GM19452 (cell line): ENCODE measurements around the gene ENTPD3.

Experiments used
- ATAC-seq: cut with Tn5 transposase; IDR thresholded peaks from one replicate; pipeline ENCODE4 v1.9.1; 2021; ENCODE audit not compliant: unreplicated experiment

The ENTPD3 gene

GRCh38 chr3:40387001-40387894 is at the start of gene ENTPD3:
TSS of gene ENTPD3 (plus strand) at chr3:40387184. CDS start at chr3:40388058, 874 bp downstream.
- ATAC-seq = no peak

- ATAC-seq = no peak
Observed at GRCh38 chr3:40339871-40340270, 47.1 kb upstream of the ENTPD3 start.

- no peak for ATAC-seq
Observed at GRCh38 chr3:40340541-40341170, 46.3 kb upstream of the ENTPD3 start.

- ATAC-seq = no peak
Observed at GRCh38 chr3:40341671-40342070, 45.3 kb upstream of the ENTPD3 start.

GRCh38 chr3:40350529-40350928 is 36.5 kb upstream of the ENTPD3 start:
- ATAC-seq = no peak

GRCh38 chr3:40355410-40355809 is 31.6 kb upstream of the ENTPD3 start:
- ATAC-seq = no peak

GRCh38 chr3:40358454-40358853 is 28.5 kb upstream of the ENTPD3 start:
- ATAC-seq = no peak

GRCh38 chr3:40363674-40364073 is 23.3 kb upstream of the ENTPD3 start:
- ATAC-seq = no peak

- ATAC-seq = no peak
Observed at GRCh38 chr3:40366203-40367162, 20.5 kb upstream of the ENTPD3 start.

GRCh38 chr3:40369716-40370115 is 17.3 kb upstream of the ENTPD3 start:
- ATAC-seq = no peak

GRCh38 chr3:40377822-40378221 is 9.2 kb upstream of the ENTPD3 start:
- no peak for ATAC-seq

- ATAC-seq = no peak
Observed at GRCh38 chr3:40379674-40380306, 7.2 kb upstream of the ENTPD3 start.

GRCh38 chr3:40381904-40382616 is 4.9 kb upstream of the ENTPD3 start:
- ATAC-seq = no peak

GRCh38 chr3:40382617-40382979 is 4.4 kb upstream of the ENTPD3 start:
- ATAC-seq = no peak

- no peak for ATAC-seq
Observed at GRCh38 chr3:40386213-40386612, 771 bp upstream of the ENTPD3 start.

- no peak for ATAC-seq
Observed at GRCh38 chr3:40387895-40388254, 891 bp downstream of the ENTPD3 start.

- ATAC-seq = no peak
Observed at GRCh38 chr3:40396406-40396805, 9.4 kb downstream of the ENTPD3 start.

GRCh38 chr3:40397129-40397528 is 10.1 kb downstream of the ENTPD3 start:
- no peak for ATAC-seq

GRCh38 chr3:40397912-40398311 is 10.9 kb downstream of the ENTPD3 start:
- ATAC-seq = no peak

GRCh38 chr3:40398346-40398745 is 11.4 kb downstream of the ENTPD3 start:
- ATAC-seq = no peak
